ENCODE measurements around the gene AGPAT1.
"Not testable (repeated sequence)": the region's sequence is repeated elsewhere in the genome, so short reads cannot be mapped to it uniquely, and the experiment has no call there.

The AGPAT1 gene

GRCh38 chr6:32146687-32147086 is 29.2 kb downstream of the AGPAT1 start:
- DNase-seq = no peak

DNA sequence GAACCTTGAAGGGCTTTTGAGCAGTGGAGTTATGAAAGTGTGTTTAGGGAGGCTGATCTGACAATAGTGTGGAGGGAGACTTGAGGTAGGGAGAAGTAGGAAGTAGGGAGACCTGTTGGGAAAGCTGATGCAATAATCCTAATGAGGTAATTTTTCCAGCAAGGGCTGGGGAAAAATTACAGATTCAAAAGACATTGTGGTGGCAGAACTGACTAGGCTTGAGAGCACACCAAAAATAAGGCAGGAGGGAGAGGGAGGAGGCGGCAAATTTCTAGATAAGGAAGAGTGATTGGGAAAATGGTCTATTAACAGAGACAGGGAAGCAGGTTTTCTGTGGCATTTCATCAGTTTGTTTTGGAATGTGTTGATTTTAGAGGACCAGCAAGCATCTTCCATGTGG is 29.6 kb downstream of the AGPAT1 start:
- no peak for DNase-seq

DNA sequence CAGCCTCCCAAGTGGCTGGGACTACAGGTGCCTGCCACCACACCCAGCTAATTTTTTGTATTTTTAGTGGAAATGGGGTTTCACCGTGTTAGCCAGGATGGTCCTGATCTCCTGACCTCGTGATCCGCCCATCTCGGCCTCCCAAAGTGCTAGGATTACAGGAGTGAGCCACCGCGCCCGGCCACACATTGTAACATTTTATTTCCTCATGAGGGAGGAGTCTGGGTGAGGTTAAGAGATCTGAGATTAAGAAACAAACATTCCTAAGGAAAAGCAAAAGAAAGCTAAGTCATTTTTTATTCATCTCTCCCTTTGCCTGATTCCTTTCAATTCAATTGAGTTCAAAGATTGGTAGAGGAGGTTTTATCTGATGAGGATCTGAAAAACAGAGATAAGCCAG is 31.6 kb downstream of the AGPAT1 start:
- not testable (repeated sequence) for DNase-seq

DNA sequence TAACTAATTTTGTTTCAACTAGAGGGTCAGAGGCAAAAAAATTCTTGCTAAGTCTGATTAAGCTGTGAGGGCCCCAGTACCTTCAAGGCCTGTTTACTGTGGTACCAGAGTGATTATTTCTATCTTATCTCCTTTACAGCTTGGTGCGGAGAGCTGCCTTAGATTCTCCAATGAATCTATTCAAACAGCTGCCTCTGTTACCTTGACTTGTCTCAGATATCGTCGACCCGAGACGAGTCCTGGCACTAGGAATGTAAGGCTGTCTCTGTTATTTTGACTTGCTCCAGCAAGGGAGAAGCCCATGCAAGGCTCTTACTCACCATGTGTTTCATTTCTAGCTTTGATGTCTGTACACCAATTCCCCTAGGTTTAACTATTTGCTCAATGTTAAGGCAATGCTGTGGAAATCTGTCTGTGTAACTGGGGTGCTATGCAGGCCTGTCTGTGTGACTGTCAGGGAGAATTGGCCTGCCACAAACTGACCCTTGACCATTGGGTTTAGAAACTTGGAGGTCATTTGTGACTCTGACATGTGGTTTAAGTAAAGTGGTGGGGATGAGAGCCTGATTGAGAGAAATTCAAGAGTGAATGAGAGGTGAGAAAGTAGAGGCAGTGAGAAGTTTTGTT is 35.4 kb downstream of the AGPAT1 start:
- no peak for DNase-seq

DNA sequence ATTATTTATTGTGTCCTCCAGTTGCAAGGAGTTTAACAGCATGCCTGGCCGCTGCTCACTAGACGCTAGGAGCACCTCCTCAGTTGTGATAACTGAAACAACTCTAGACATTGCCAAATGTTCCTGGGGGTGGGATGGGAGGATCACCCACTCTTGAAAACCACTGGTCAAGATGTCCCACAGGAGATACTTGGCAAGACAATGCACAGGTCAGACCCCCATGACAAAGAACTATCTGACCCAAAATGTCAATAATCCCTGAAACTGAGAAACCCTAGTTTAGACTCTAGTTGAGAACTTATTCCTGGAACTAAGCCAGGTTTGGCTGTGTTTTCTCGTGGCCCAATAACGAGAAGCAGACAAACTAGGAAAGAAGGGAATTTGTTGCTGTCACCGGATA is 36.3 kb downstream of the AGPAT1 start:
- DNase-seq = no peak

DNA sequence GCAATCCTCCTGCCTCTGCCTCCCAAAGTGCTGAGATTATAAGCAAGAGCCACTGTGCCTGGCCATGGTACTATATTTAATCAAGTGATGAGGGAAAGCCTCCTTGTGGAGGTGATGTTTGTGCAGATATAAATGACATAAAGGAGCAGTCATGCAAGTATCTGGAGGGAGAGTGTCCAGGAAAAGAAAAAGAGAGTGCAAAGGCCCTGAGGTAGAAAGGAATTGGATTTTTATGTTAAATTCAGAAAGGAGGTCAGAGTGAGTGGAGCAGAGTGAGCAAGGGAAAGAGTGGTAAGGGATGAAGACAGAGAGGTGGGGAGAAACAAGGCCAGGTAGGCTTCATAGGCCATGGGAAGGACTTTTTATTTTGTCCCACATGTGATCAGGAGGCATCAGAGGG is 38.4 kb downstream of the AGPAT1 start:
- no peak for DNase-seq

DNA sequence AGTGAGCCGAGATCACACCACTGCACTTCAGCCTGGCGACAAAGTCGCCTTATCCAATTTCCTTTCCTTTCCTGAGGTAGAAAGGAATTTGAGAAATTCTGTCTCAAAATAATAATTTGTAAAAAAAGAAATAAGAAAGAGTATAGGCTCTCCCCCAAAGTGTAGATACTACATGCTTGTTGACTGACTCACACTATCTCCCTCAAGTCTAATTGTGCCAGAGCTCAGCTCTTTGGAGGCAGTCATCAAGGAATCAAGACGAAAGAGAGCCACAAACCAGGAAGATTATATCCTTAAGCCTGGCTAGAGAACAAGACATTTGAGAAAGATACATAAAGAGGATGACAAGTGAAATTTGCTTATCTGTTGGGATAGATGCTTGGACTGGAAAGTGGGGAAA is 42.1 kb downstream of the AGPAT1 start:
- peak; percentile 84 for DNase-seq

GRCh38 chr6:32132110-32132509 is 43.8 kb downstream of the AGPAT1 start:
- DNase-seq = no peak

- DNase-seq = no peak
Observed at GRCh38 chr6:32131439-32131948, 44.4 kb downstream of the AGPAT1 start.

DNA sequence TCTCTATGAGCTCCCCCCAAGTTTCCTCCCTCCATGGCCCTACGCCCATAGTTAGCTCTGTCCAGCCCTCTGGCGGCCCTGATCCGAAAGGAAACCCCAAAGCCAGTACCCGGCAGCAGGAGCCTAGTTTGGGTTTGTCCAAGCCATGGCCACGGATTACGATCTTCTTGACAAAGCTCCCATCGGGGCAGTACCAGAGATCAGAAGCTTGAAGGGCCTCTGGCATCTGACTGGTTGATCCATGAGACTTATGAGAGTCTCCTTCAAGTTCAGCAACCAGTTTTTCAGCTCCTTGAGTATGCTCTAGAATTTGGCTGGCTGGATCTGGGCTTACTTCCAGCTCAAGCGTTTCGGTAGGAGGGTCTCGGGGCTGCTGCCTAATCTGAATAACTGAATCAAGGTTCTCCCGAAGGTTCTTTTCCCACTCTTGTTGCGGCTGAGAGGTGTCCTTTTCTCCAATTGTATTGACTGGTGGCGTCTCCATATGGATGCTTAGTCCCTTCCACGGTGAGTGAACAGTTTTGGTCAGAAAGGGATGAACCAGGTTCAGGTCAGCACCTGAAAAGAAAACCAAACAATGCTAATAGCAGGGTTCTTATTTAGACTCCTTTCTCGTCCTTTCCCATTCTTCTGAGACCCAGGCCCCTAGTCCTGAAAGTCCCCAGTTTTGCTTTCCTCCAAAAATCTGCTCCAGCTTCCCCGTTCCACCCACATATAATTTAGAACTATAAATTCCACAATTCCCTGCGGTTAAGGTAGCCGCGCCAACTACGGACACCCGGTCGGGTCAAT is 46.4 kb downstream of the AGPAT1 start:
- no peak for DNase-seq

DNA sequence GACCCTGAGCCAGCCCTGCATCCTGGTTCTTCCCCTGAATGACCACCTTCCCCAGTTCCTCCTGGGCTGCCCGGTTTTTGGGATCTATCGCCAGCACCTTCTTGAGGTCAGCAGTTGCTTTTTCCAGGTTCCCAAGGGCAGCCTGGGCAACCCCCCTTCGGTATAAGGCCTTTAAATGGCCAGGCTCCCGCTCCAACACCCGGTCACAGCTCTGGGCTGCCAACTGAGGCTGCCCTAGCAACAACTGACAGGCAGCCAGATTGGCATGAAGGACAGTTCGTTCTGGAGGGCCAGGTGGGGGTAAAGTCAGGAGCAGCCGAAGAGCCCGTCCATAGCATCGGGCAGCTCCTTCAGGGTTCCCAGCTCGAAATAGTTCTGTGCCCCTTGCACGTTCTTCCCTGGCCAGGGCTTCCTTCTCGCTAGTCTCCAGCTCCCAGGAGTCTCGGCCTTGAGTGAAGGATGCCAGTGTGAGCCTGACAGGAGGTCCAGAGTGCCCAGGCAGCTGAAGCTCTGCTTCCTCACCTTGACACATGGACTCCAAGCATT is 47.1 kb downstream of the AGPAT1 start:
- no peak for DNase-seq

DNA sequence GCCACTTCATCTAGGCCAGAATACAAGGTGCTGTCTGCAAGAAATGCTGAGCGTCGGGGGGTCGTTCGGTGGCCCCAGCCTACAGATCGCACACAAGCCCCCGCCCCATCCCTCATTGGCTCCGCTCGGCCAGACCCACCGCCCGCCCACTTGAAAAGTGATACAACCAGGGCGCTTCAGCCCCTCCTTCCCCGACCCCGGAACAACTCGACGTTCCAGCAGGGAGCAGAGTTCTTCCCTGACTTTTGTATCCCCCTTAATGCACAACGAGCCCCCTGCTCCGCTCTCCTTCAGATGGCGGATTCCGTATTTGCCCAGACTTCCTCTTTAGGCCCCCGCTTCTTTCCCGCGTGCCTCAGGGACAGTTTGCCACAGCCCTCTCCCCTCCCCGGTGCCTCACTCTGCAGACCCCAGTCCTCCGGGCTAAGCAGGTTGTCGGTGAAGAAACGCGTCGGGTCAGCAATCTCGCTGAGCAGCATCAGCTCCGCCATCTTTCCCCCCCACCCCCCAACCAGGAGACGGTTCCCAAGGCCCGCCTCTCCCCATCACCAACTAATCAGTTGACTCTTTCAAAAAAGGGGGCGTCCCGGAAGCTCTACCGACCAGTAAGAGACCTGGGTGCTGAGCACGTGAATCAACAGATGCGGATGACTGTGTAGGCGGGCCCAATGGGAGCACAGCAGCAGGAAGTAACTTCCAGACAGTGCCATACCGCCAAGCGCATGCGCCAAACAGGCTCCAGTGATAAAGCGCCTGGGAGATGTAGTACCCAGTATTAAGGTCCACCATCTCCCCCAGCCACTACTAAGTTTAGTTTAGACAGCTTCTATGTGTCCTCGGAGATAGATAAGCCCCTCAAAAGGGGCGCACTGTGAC is 47.9 kb downstream of the AGPAT1 start, which contains the start of gene ATF6B:
Gene ATF6B, minus strand, starts transcription at position 530 of the 876 bp plus-strand sequence. Its CDS starts 39 bp downstream, at position 491.
- peak; percentile 100 for DNase-seq

DNA sequence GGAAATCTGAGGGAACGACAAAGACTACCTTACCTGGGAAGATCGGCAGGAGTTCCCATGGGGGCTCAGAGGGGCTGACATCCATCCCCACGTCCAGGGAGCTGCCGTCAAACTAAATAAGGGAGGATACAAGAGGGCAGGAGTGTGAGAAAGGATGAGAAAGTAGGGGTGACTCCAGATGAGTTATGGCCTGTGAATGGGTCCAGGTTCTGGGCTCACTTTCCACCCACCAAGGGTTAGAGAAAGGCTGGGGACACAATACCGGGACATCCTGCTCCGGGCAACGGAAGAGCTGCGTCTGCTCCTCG is 48.5 kb downstream of the AGPAT1 start:
- no peak for DNase-seq

- DNase-seq = no peak
Observed at GRCh38 chr6:32126880-32127279, 49.0 kb downstream of the AGPAT1 start.

DNA sequence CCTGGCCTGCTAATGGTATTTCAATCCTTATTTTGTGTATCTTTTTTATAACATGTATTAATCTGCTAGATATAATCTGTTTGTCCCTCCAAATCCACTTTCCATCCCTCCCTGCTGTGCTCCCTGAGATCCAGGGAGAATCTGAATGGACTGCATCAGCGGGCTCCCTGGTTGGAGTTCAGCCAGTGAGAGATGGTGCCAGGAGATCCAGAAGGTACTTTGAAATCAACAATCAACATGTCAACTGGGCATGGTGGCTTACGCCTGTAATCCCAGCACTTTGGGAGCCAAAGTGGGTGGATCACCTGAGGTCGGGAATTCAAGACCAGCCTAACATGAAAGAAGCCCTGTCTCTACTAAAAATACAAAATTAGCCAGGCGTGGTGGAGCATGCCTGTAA is 52.2 kb downstream of the AGPAT1 start:
- DNase-seq = no peak

DNA sequence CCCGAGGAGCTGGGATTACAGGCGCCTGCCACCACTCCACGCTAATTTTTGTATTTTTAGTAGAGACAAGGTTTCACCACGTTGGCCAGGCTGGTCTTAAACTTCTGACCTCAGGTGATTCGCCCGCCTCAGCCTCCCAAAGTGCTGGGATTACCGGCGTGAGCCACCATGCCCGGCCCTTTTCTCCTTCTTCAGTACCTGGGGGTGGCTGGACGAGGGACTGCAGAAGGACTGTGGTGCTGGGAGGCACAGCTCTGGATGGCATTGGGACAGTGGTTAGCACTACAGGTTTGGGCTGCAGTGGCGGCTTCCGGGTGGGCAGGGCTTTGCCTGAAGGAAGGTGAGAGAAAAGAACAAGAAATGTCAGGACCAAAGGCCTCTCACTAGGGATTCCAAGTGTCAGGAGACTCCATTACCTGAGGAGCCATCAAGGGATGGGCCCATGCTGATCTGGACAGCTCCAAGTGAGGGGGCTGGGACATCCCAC is 55.3 kb downstream of the AGPAT1 start:
- no peak for DNase-seq

GRCh38 chr6:32118782-32119628 is 56.9 kb downstream of the AGPAT1 start:
- peak; percentile 75 for DNase-seq
